Measurements from ENCODE around the gene CCDC157. TPM values are rescaled to one million over a fixed set of nuclear protein-coding genes. Genes with fewer than 3 reads are reported as not detected.

CCDC157 gene
- total and polyA plus RNA-seq, 10 of the 15 experiments (the other 5 are each of a cell fraction or from before 2014, with no cell fraction given), result 0.10 to 2.8 (median 1.2) TPM

DNA sequence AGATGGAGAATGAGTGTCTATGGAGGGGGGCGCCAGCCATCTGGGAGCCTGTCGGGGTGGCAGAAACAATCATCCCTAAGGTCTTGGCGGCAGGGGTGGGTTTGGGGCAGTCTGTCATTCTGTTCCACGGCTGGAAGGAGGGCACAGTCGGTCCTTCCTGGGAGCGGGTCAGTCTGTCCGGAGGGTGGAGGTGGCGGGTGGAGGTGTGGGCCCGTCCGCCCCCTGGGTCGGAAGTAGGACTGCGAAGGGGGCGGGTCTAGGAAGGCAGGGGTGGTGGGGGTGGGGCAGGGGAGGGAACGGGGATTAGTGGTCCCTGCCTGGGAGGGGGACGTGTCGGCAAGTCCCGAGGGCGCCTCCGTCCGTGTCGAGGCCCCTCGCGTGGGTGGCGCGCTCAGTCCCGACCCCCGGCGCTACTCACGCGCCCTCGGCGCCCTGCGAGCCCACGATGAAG is 30.5 kb upstream of the CCDC157 start:
- Histone ChIP-seq H3K4me2 (ENCODE audit: control insufficient read depth, insufficient read depth) (peak overlapping the region; percentile 96), H3K9ac (ENCODE audit: control insufficient read depth, insufficient read depth, low read length) (peak overlapping the region; percentile 63), H2AFZ (ENCODE audit: control insufficient read depth, low read depth, low read length) (peak overlapping the region; percentile 64), H3K4me3 (peak overlapping the region; percentile 93), H4K20me1 (ENCODE audit: control insufficient read depth, insufficient read depth) (no peaks in the 10 kb centered on the region), H3K79me2 (ENCODE audit: control insufficient read depth, insufficient read depth, low read length) (peaks cover 40% of the 10 kb centered on the region), H3K27me3 (replicated peaks in 1 of 2; ENCODE audit: control insufficient read depth in 2 of 2, insufficient read depth in 2 of 2, low read length in 1 of 2) (no peaks in the 10 kb centered on the region), H3K27ac (ENCODE audit: control insufficient read depth, insufficient read depth) (peak overlapping the region; percentile 60), H3K36me3 (ENCODE audit: control insufficient read depth in 2 of 2, insufficient read depth in 2 of 2, low read length in 1 of 2) (peaks cover 0 to 4% of the 10 kb centered on the region in 2 experiments; a peak in 3 of 4 replicates), H3K4me1 (ENCODE audit: control insufficient read depth, insufficient read depth, low read length) (peaks cover 16% of the 10 kb centered on the region), H3K9me3 (replicated peaks; ENCODE audit: control insufficient read depth, insufficient read depth, low read length) (no peaks in the 10 kb centered on the region)
- BruUV-seq (replicated peaks), result no TSS peak
- in situ Hi-C loops (cut with MboI), result no loop called here
- intact Hi-C loops (cut with micrococcal nuclease; ENCODE audit: unreplicated experiment), result loop anchor here (2.0 kb wide), 1 partner anchor 37 kb away; the partner anchor contains the start of gene CASTOR1
- FAIRE-seq (no peak), DNase-seq (ENCODE audit: low read depth, low spot score) (no peak), ATAC-seq (peak; percentile 71)
- ChIA-PET CTCF (interaction anchor here (0.5 to 11.2 kb wide), 11 partner anchors 10 to 152 kb away, joined by 3 to 125 read pairs (median 4); partner anchors contain the start of genes CASTOR1, CCDC157, RNF215 and SF3A1), RAD21 (ENCODE audit: unreplicated experiment) (interaction anchor here (0.7 to 7.7 kb wide), 18 partner anchors 9 to 99 kb away, joined by 3 to 118 read pairs (median 4); partner anchors contain the start of genes CASTOR1, CCDC157, MTFP1 and RNF215), POLR2A (interaction anchor here (0.7 to 8.7 kb wide), 12 partner anchors 8 to 938 kb away, joined by 3 to 198 read pairs (median 5); partner anchors contain the start of genes AP1B1, CASTOR1, CCDC157 and SF3A1), SMC1A (ENCODE audit: uncharacterized antibody, unreplicated experiment) (interaction anchor here (1.0 to 9.5 kb wide), 5 partner anchors 12 to 36 kb away, joined by 3 to 100 read pairs (median 36); partner anchors contain the start of genes CASTOR1, CCDC157 and SF3A1)
- 1% methylated on average over 24 of the region's 34 CpGs for WGBS (ENCODE audit: insufficient coverage, insufficient replicate concordance, low lambda C conversion rate, missing lambda C conversion rate)
- TF ChIP-seq CHD1 (IDR thresholded peaks at IDR 0.05; ENCODE audit: low read depth, low read length) (no peak), ZNF207 (IDR thresholded peaks at IDR 0.05; ENCODE audit: borderline replicate concordance) (0 out of 2 replicates have a peak, but pooled peaks have one; percentile 21), CREB1 (IDR thresholded peaks at IDR 0.05; ENCODE audit: low read depth) (no peak), SRF (IDR thresholded peaks at IDR 0.05; ENCODE audit: low read depth in 2 of 2, low read length in 2 of 2) (no peak), NR2F1 (conservative IDR thresholded peaks at IDR 0.05) (0 out of 2 replicates have a peak, but pooled peaks have one; percentile 28), LARP7 (IDR thresholded peaks at IDR 0.05) (0 out of 2 replicates have a peak, but pooled peaks have one; percentile 65), BACH1 (IDR thresholded peaks at IDR 0.05; ENCODE audit: borderline replicate concordance) (no peak), ESRRA (IDR thresholded peaks at IDR 0.05; ENCODE audit: low read length) (no peak), SMARCA5 (IDR thresholded peaks at IDR 0.05) (0 out of 2 replicates have a peak, but pooled peaks have one; percentile 23)
